Measurements from ENCODE around the gene ABCD1. TPM values are rescaled to one million over a fixed set of nuclear protein-coding genes. Genes with fewer than 3 reads are reported as not detected.
"Not testable (repeated sequence)": the region's sequence is repeated elsewhere in the genome, so short reads cannot be mapped to it uniquely, and the experiment has no call there.

ABCD1 gene
- total RNA-seq, 1 experiment from 2014 or later: 1.9 TPM

DNA sequence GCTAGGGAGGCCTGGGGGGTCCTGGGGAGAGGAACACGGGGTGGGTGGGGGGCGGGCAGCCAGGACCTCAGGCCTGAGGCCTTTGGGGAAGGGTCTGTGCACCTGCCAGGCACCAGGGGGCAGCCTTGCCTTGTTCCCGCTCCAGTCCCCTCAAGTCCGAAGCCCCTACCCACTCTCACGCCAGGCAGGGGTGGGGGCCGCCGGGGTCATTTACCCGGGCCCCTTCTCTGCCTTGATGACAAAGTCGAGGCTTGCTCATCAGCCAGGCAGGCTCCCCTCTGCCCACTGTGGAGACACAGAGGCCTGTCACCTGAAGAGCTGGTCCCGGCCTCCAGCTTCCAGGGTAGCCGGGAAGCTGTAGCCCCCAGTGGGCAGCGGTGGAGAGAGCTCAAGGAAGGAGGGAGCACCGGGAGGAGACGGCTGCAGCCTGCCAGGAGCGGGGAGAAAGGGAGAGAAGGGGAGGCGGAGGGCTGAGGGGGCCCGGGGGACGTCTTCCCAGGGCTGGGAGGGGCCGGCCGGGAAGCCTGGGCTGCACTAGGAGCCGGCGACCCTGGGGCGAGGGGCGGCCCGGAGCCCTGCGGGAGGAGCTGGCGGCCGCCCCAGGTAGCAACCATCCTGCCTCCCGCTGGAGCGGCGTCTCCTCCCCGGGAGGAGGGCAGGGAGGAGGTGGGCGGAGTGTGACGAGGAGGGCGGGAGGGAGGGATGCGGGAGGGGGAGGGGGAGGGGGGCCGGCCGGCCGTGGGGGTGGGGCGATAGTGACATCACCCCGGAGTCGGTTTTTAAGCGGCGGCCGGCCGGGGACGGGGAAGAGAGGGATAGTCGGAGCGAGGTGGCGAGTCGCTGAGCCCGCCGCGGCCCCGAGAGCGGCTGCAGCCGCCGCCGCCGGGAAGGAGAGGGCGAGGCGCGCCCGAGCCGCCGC lies 37.3 kb upstream of the ABCD1 start, which contains the start of gene SLC6A8:
TSS of gene SLC6A8 (plus strand) at position 806 of the 919 bp plus-strand sequence. CDS start 649 bp downstream, outside the sequence.
- H3K79me2 ChIP-seq (ENCODE audit: low read length): no peaks in the 10 kb centered on the region
- H3K27ac ChIP-seq (ENCODE audit: low read length): no peak within 1 kb of the TSS
- no peak for DNase-seq
- H4K20me1 ChIP-seq (ENCODE audit: insufficient read depth, low read depth, low read length): no peaks in the 10 kb centered on the region
- H3K9ac ChIP-seq (ENCODE audit: low read length): no peak within 1 kb of the TSS
- no peaks in the 10 kb centered on the region for H3K9me2 ChIP-seq (replicated peaks; ENCODE audit: insufficient read depth, low read length)
- peaks cover 4% of the 10 kb centered on the region for H3K4me1 ChIP-seq (ENCODE audit: low read length)
- no peak within 1 kb of the TSS for H2AFZ ChIP-seq (ENCODE audit: low read length)
- H3K9me3 ChIP-seq (ENCODE audit: low read length): no peaks in the 10 kb centered on the region; the same call in 1 of the 2 replicates
- no peaks in the 10 kb centered on the region for H3K36me3 ChIP-seq (ENCODE audit: insufficient read depth, low read length)
- no peak within 1 kb of the TSS for H3K4me3 ChIP-seq (ENCODE audit: low read length)
- H3K27me3 ChIP-seq (ENCODE audit: low read length): no peaks in the 10 kb centered on the region
- no peak within 1 kb of the TSS for H3K4me2 ChIP-seq (ENCODE audit: low read depth, low read length, poor library complexity, severe bottlenecking)

DNA sequence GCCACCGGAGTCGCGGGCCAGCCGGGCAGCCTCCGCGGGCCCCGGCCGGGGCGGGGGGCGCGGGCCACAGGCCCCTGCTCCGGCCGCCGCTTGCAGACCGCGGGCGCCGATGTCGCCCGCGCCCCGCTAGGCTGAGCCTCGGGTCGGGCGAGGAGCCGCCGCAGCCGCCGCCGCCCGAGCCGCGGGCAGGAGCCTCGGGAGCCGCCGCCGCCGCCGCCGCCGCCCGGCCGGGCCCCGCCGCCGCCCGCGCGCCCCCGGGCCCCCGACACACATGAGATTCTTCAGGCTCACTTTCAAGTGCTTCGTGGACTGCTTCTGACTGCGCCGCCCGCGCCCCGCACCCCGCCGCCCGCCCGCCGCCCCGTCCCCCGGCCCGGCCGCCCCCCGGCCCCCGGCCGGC lies 36.6 kb upstream of the ABCD1 start:
- no peak overlapping the region for H3K4me2 ChIP-seq (ENCODE audit: low read depth, low read length, poor library complexity, severe bottlenecking)
- H3K4me1 ChIP-seq (ENCODE audit: low read length): peaks cover 8% of the 10 kb centered on the region
- no peaks in the 10 kb centered on the region for H4K20me1 ChIP-seq (ENCODE audit: insufficient read depth, low read depth, low read length)
- no peak overlapping the region for H2AFZ ChIP-seq (ENCODE audit: low read length)
- H3K9ac ChIP-seq (ENCODE audit: low read length): no peak overlapping the region
- no peaks in the 10 kb centered on the region for H3K36me3 ChIP-seq (ENCODE audit: insufficient read depth, low read length)
- no peaks in the 10 kb centered on the region; the same call in 1 of the 2 replicates for H3K9me3 ChIP-seq (ENCODE audit: low read length)
- no peak overlapping the region for H3K27ac ChIP-seq (ENCODE audit: low read length)
- no peaks in the 10 kb centered on the region for H3K27me3 ChIP-seq (ENCODE audit: low read length)
- no peaks in the 10 kb centered on the region for H3K79me2 ChIP-seq (ENCODE audit: low read length)
- DNase-seq: no peak
- no peak overlapping the region for H3K4me3 ChIP-seq (ENCODE audit: low read length)
- no peaks in the 10 kb centered on the region for H3K9me2 ChIP-seq (replicated peaks; ENCODE audit: insufficient read depth, low read length)

DNA sequence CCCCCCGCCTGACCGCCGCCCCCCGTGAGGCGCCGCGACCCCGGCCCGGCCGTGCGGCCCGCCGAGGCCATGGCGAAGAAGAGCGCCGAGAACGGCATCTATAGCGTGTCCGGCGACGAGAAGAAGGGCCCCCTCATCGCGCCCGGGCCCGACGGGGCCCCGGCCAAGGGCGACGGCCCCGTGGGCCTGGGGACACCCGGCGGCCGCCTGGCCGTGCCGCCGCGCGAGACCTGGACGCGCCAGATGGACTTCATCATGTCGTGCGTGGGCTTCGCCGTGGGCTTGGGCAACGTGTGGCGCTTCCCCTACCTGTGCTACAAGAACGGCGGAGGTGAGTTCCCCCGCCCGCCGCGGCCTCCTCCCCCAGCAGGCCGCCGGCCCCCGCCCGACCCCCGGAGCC lies 36.1 kb upstream of the ABCD1 start:
- DNase-seq: no peak
- Histone ChIP-seq H3K36me3 (ENCODE audit: insufficient read depth, low read length) (no peaks in the 10 kb centered on the region), H2AFZ (ENCODE audit: low read length) (no peak overlapping the region), H3K27ac (ENCODE audit: low read length) (no peak overlapping the region), H3K4me2 (ENCODE audit: low read depth, low read length, poor library complexity, severe bottlenecking) (no peak overlapping the region), H3K9me3 (ENCODE audit: low read length) (no peaks in the 10 kb centered on the region; the same call in 1 of the 2 replicates), H3K9me2 (replicated peaks; ENCODE audit: insufficient read depth, low read length) (no peaks in the 10 kb centered on the region), H4K20me1 (ENCODE audit: insufficient read depth, low read depth, low read length) (no peaks in the 10 kb centered on the region), H3K4me3 (ENCODE audit: low read length) (no peak overlapping the region), H3K4me1 (ENCODE audit: low read length) (peaks cover 8% of the 10 kb centered on the region), H3K9ac (ENCODE audit: low read length) (no peak overlapping the region), H3K27me3 (ENCODE audit: low read length) (no peaks in the 10 kb centered on the region), H3K79me2 (ENCODE audit: low read length) (no peaks in the 10 kb centered on the region)

DNA sequence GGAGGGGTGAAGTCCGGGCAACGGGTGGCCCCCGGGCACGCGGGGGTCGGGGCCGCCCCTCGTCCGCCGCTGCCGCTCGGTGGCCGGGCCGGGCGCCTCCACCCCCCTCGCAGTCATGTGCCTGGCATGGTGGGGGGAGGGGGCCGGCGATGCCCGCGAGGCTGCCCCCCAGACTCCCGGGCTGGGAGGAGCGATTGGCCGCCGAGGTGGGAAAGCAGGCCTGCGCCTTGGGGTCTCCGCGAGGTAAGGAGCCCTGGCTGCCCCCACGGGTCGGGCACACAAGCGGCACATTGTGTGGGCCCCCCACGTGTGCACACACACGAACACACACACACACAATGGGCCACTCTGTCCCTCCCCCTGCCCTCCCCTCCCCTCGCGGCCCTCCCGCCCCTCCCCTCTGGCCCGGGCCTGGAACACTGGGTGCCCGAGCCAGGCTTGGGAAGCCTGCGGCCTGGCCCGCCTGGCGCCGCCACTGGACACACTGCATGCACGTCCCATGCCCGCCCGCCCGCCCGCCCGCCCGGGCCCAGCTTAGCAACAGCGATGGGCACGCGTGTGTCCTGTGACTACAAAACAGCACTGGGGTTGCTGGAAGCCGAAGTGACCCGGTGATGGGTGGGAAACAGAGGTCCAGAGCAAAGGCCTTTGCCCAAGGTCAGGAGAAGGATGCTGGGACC lies 35.6 kb upstream of the ABCD1 start:
- Histone ChIP-seq H3K4me2 (ENCODE audit: low read depth, low read length, poor library complexity, severe bottlenecking) (no peak overlapping the region), H3K4me3 (ENCODE audit: low read length) (no peak overlapping the region), H3K27ac (ENCODE audit: low read length) (no peak overlapping the region), H3K9me2 (replicated peaks; ENCODE audit: insufficient read depth, low read length) (no peaks in the 10 kb centered on the region), H3K4me1 (ENCODE audit: low read length) (peaks cover 8% of the 10 kb centered on the region), H3K79me2 (ENCODE audit: low read length) (no peaks in the 10 kb centered on the region), H3K9ac (ENCODE audit: low read length) (no peak overlapping the region), H2AFZ (ENCODE audit: low read length) (no peak overlapping the region), H3K36me3 (ENCODE audit: insufficient read depth, low read length) (no peaks in the 10 kb centered on the region), H3K27me3 (ENCODE audit: low read length) (no peaks in the 10 kb centered on the region), H3K9me3 (ENCODE audit: low read length) (no peaks in the 10 kb centered on the region), H4K20me1 (ENCODE audit: insufficient read depth, low read depth, low read length) (no peaks in the 10 kb centered on the region)
- no peak for DNase-seq

DNA sequence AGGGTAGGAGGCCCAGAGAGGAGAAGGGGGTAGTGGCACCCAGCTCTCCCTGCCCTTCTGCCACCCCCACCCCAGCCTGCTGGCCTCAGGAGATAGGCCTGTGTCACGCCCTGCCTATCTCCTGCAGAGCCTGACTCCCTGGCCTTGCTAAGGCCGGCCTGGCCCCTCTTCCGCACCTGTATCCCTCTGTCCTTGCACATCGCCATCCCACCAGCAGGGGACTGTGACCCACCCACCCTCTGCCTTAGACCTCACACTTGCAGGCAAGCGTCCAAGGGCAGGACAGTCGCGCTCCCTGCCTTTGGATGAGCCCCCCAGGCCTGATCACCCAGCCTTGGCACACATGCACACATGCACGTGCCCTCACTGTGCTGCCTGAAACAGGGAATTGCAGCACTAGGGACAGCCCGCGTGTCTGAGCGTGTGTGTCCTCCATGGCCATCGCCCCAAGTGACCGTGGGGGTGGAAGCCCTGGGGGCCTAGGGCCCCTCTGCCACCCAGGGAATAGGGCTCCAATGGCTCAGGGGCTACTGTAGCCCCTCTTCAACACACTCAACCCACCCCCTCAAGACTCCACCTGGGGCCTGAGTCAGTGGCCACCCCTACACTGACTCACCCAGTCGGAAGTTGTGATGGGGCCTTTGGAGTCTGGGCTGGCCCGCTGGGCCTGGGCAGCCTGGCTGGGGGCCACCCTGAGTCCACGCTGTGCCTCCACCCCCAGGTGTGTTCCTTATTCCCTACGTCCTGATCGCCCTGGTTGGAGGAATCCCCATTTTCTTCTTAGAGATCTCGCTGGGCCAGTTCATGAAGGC lies 34.8 kb upstream of the ABCD1 start:
- H3K4me3 ChIP-seq (ENCODE audit: low read length): no peak overlapping the region
- H3K9me3 ChIP-seq (ENCODE audit: low read length): no peaks in the 10 kb centered on the region
- H3K4me2 ChIP-seq (ENCODE audit: low read depth, low read length, poor library complexity, severe bottlenecking): no peak overlapping the region
- H3K79me2 ChIP-seq (ENCODE audit: low read length): no peaks in the 10 kb centered on the region
- no peak for DNase-seq
- H3K9ac ChIP-seq (ENCODE audit: low read length): no peak overlapping the region
- no peaks in the 10 kb centered on the region for H3K36me3 ChIP-seq (ENCODE audit: insufficient read depth, low read length)
- peaks cover 8% of the 10 kb centered on the region for H3K4me1 ChIP-seq (ENCODE audit: low read length)
- no peaks in the 10 kb centered on the region for H3K9me2 ChIP-seq (replicated peaks; ENCODE audit: insufficient read depth, low read length)
- no peaks in the 10 kb centered on the region for H3K27me3 ChIP-seq (ENCODE audit: low read length)
- no peak overlapping the region for H2AFZ ChIP-seq (ENCODE audit: low read length)
- H3K27ac ChIP-seq (ENCODE audit: low read length): no peak overlapping the region
- H4K20me1 ChIP-seq (ENCODE audit: insufficient read depth, low read depth, low read length): no peaks in the 10 kb centered on the region

DNA sequence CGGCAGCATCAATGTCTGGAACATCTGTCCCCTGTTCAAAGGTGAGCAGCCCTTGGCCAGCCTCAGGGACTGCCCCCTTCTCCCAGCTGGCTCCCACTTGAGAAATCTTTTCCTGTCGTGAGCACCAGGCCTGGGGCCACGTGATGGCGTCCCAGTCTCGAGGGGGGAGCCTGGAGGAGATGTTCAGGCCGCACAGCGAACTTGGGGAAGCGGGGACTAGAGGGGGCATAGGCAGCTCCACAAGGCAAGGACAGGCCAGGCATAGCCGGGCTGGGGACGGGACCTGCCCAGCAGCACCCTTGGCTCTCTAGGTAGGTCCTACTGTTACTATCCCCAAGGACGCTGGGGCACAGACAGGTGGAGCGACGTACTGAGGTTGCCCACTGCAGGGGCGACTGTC lies 34.2 kb upstream of the ABCD1 start:
- H3K27me3 ChIP-seq (ENCODE audit: low read length): no peaks in the 10 kb centered on the region

DNA sequence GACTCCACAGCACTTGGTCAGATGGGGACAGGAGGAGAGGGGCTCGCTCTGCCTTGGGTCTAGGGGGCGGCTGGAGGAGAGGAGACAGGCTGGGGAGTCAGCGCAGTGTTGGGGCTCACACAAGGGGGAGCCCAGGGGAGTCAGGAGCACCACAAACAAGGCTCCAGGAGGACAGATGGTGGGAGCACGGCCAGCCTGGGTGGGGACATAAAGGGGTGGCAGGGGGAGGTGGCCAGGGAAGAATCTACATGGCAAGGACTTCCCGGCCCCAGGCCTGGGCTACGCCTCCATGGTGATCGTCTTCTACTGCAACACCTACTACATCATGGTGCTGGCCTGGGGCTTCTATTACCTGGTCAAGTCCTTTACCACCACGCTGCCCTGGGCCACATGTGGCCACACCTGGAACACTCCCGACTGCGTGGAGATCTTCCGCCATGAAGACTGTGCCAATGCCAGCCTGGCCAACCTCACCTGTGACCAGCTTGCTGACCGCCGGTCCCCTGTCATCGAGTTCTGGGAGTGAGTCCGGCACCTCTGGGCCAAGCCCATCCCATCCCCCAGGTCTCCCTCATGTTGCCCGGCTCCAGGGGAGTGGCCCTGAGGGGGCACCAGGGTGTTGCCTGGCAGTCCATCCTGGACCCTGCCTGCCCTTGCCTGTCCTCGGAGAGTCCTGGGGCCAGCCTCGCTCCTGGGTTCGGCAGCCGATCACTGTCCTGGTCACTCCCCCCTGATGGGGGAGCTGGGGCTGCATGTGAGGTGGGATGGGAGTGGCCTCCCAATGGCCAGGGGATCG lies 33.4 kb upstream of the ABCD1 start:
- not testable (repeated sequence) for H3K4me1 ChIP-seq (ENCODE audit: low read length); H3K27me3 ChIP-seq (ENCODE audit: low read length); H3K9me2 ChIP-seq (replicated peaks; ENCODE audit: insufficient read depth, low read length); H2AFZ ChIP-seq (ENCODE audit: low read length); H3K79me2 ChIP-seq (ENCODE audit: low read length); H3K4me3 ChIP-seq (ENCODE audit: low read length); H3K9ac ChIP-seq (ENCODE audit: low read length); DNase-seq; H3K4me2 ChIP-seq (ENCODE audit: low read depth, low read length, poor library complexity, severe bottlenecking); H4K20me1 ChIP-seq (ENCODE audit: insufficient read depth, low read depth, low read length); H3K36me3 ChIP-seq (ENCODE audit: insufficient read depth, low read length); H3K9me3 ChIP-seq (ENCODE audit: low read length); H3K27ac ChIP-seq (ENCODE audit: low read length)

More for the DNA sequence above, 34.2 kb upstream of the ABCD1 start:
- no peaks in the 10 kb centered on the region for H3K9me3 ChIP-seq (ENCODE audit: low read length)
- H2AFZ ChIP-seq (ENCODE audit: low read length): no peak overlapping the region
- H4K20me1 ChIP-seq (ENCODE audit: insufficient read depth, low read depth, low read length): no peaks in the 10 kb centered on the region
- H3K27ac ChIP-seq (ENCODE audit: low read length): no peak overlapping the region
- no peaks in the 10 kb centered on the region for H3K36me3 ChIP-seq (ENCODE audit: insufficient read depth, low read length)
- no peaks in the 10 kb centered on the region for H3K79me2 ChIP-seq (ENCODE audit: low read length)
- no peak overlapping the region for H3K9ac ChIP-seq (ENCODE audit: low read length)
- DNase-seq: no peak
- peaks cover 8% of the 10 kb centered on the region for H3K4me1 ChIP-seq (ENCODE audit: low read length)
- no peaks in the 10 kb centered on the region for H3K9me2 ChIP-seq (replicated peaks; ENCODE audit: insufficient read depth, low read length)
- no peak overlapping the region for H3K4me3 ChIP-seq (ENCODE audit: low read length)
- no peak overlapping the region for H3K4me2 ChIP-seq (ENCODE audit: low read depth, low read length, poor library complexity, severe bottlenecking)
